ENCODE results near the gene C13orf42. TPM values are rescaled to one million over a fixed set of nuclear protein-coding genes. Genes with fewer than 3 reads are reported as not detected.

The C13orf42 gene
- total RNA-seq, 6 donors from 2014 or later, result not detected

- Histone ChIP-seq H3K27me3 (no peaks in the 10 kb centered on the region), H3K4me3 (no peak overlapping the region), H3K9me3 (no peaks in the 10 kb centered on the region), H3K36me3 (no peaks in the 10 kb centered on the region), H3K27ac (no peak overlapping the region), H3K4me1 (no peaks in the 10 kb centered on the region)
- peak in 1 of 2 donors; percentile 25 for ATAC-seq (ENCODE audit: low FRiP score in 2 of 2)
- no peak for DNase-seq
- no peak for TF ChIP-seq EP300 (IDR thresholded peaks at IDR 0.05)
- no peak for TF ChIP-seq POLR2AphosphoS5 (IDR thresholded peaks at IDR 0.05)
- TF ChIP-seq POLR2A (IDR thresholded peaks at IDR 0.05), result no peak
- TF ChIP-seq, protein P1, sequence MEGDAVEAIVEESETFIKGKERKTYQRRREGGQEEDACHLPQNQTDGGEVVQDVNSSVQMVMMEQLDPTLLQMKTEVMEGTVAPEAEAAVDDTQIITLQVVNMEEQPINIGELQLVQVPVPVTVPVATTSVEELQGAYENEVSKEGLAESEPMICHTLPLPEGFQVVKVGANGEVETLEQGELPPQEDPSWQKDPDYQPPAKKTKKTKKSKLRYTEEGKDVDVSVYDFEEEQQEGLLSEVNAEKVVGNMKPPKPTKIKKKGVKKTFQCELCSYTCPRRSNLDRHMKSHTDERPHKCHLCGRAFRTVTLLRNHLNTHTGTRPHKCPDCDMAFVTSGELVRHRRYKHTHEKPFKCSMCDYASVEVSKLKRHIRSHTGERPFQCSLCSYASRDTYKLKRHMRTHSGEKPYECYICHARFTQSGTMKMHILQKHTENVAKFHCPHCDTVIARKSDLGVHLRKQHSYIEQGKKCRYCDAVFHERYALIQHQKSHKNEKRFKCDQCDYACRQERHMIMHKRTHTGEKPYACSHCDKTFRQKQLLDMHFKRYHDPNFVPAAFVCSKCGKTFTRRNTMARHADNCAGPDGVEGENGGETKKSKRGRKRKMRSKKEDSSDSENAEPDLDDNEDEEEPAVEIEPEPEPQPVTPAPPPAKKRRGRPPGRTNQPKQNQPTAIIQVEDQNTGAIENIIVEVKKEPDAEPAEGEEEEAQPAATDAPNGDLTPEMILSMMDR (IDR thresholded peaks at IDR 0.05), result no peak
- WGBS, 2 donors, result 62 to 65% methylated on average over 4 to 5 of the region's 5 CpGs
Measured at GRCh38 chr13:51045451-51045850, 65.6 kb downstream of the C13orf42 start.

DNA sequence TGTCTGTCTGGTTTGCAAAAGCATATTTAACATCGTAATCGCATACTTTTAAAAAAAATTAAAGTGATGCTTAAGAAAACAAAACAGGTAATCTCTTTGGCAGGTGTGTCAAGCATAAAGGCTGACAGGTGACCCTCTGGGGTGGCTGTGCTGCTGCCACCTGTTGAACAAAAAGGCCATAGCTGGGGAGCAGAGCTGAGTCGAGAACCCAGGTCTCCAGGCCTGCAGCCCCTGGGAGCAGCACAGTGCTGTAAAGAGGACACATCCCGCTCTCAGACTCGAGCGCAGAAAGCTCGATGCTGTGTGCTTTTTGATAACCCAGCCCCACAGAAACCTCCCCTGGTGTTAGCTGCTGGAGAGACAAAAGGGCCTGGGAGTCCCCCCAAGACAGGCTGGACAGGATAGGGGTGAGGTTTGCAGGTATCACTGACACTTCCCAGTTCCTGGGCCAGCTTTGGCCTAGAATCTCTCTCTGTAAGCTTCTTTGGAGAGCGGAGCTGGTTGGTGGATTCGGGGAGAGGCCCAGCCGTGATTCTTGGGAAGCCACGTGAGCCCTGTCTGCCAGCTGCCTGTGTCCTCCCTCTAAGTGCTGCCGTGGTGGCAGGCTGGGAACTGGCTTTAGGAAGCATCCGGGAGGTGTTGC lies 66.9 kb downstream of the C13orf42 start:
- ATAC-seq (ENCODE audit: low FRiP score in 2 of 2) (no peak), DNase-seq (peak in 1 of 2 donors; percentile 15)
- no peak for TF ChIP-seq EP300 (IDR thresholded peaks at IDR 0.05)
- TF ChIP-seq POLR2A (IDR thresholded peaks at IDR 0.05), result no peak
- TF ChIP-seq POLR2AphosphoS5 (IDR thresholded peaks at IDR 0.05), result no peak
- TF ChIP-seq, protein P1 (IDR thresholded peaks at IDR 0.05), result no peak
- Histone ChIP-seq H3K36me3 (no peaks in the 10 kb centered on the region), H3K9me3 (no peaks in the 10 kb centered on the region), H3K4me3 (no peak overlapping the region), H3K4me1 (no peaks in the 10 kb centered on the region), H3K27me3 (no peaks in the 10 kb centered on the region), H3K27ac (no peak overlapping the region)
- 88 to 92% methylated on average over 9 to 13 of the region's 13 CpGs for WGBS, 2 donors

GRCh38 chr13:51043310-51043709 lies 67.8 kb downstream of the C13orf42 start:
- H3K9me3 ChIP-seq, result no peaks in the 10 kb centered on the region
- no peak for ATAC-seq (ENCODE audit: low FRiP score in 2 of 2)
- 83 to 95% methylated on average over 5 of the region's 5 CpGs for WGBS, 2 donors
- H3K4me1 ChIP-seq, result no peaks in the 10 kb centered on the region
- H3K27me3 ChIP-seq, result no peaks in the 10 kb centered on the region
- no peak for DNase-seq
- TF ChIP-seq, protein P1 (IDR thresholded peaks at IDR 0.05), result no peak
- TF ChIP-seq POLR2AphosphoS5 (IDR thresholded peaks at IDR 0.05) (no peak), POLR2A (IDR thresholded peaks at IDR 0.05) (no peak), EP300 (IDR thresholded peaks at IDR 0.05) (no peak)
- H3K4me3 ChIP-seq, result no peak overlapping the region
- no peaks in the 10 kb centered on the region for H3K36me3 ChIP-seq
- H3K27ac ChIP-seq, result no peak overlapping the region

DNA sequence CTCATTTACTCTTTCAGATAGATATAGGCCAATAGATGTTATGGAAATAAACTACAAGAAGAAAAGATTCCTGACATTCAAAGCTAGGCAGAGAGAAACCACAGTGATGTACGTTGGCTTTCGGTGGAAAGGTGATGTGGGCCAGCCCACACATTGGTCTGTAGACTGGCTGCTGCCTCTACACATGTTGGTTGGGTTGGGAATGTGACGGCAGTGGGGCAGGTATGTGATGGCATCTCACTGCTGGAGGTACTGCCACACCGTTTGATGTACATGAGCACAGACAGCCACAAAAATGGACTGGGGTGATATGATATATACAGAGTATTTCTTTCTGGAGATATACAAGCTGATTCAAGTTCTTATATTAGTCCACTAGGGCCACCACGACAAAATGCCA lies 69.4 kb downstream of the C13orf42 start:
- no peak for ATAC-seq (ENCODE audit: low FRiP score in 2 of 2)
- TF ChIP-seq EP300 (IDR thresholded peaks at IDR 0.05), result no peak
- TF ChIP-seq, protein P1 (IDR thresholded peaks at IDR 0.05), result no peak
- no peak for TF ChIP-seq POLR2A (IDR thresholded peaks at IDR 0.05)
- TF ChIP-seq POLR2AphosphoS5 (IDR thresholded peaks at IDR 0.05), result no peak
- Histone ChIP-seq H3K9me3 (no peaks in the 10 kb centered on the region), H3K4me3 (no peak overlapping the region), H3K4me1 (no peaks in the 10 kb centered on the region), H3K27me3 (no peaks in the 10 kb centered on the region), H3K27ac (no peak overlapping the region), H3K36me3 (no peaks in the 10 kb centered on the region)
- 73 to 89% methylated on average over 5 of the region's 5 CpGs for WGBS, 2 donors
- no peak for DNase-seq

DNA sequence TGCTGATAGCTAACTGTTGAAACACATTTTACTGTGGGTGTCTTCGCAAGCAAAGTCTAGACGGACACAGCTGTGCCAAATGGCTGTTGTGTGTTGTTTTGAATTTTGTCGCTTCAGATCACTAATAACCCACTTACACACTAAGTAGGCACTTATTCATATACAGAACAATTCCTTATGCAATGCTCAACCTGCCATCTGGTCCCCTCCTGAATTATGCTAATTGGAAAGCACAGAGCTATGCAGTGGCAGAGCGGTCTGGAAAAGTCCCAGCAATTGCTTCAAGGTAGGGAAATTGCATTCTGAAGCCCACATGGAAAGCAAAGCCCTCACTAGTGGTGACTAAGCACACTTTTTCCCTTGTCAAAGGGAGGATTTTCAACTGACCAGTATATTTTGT lies 69.9 kb downstream of the C13orf42 start:
- Histone ChIP-seq H3K27ac (no peak overlapping the region), H3K9me3 (no peaks in the 10 kb centered on the region), H3K4me1 (no peaks in the 10 kb centered on the region), H3K36me3 (no peaks in the 10 kb centered on the region), H3K4me3 (no peak overlapping the region), H3K27me3 (no peaks in the 10 kb centered on the region)
- TF ChIP-seq POLR2A (IDR thresholded peaks at IDR 0.05), result no peak
- no peak for TF ChIP-seq POLR2AphosphoS5 (IDR thresholded peaks at IDR 0.05)
- TF ChIP-seq, protein P1 (IDR thresholded peaks at IDR 0.05), result no peak
- no peak for TF ChIP-seq EP300 (IDR thresholded peaks at IDR 0.05)
- ATAC-seq (ENCODE audit: low FRiP score in 2 of 2) (no peak), DNase-seq (no peak)
- WGBS, 2 donors, result 92 to 93% methylated on average over 4 of the region's 4 CpGs
